Thoracic aorta endothelial cell (primary cell): ENCODE results near the gene MAP7D2. TPM values are rescaled to one million over a fixed set of nuclear protein-coding genes. Genes with fewer than 3 reads are reported as not detected.

Source experiments
- small RNA-seq: library from RNA; depleted of rRNA; stranded (forward); fragments of <200 nt; gene quantifications from one replicate; pipeline ENCODE3, GENCODE V24; 2012
- total RNA-seq: library from RNA; depleted of rRNA; stranded (reverse); fragments of >200 nt; gene quantifications from 2 replicates; pipeline ENCODE4 v1.2.3, GENCODE V29; 2012

MAP7D2 gene
- 0.13 and 0.14 TPM in 2 replicates for total RNA-seq

GRCh38 chrX:20116577-20117240 is at the start of gene MAP7D2:
Gene MAP7D2 (minus strand): TSS chrX:20116907. CDS start chrX:20116879, 28 bp downstream.

GRCh38 chrX:20141281-20142220 is 24.8 kb upstream of the MAP7D2 start, which contains the start of gene EIF1AX:
Gene EIF1AX (minus strand): TSS chrX:20141838. CDS start chrX:20141640, 198 bp downstream.

GRCh38 chrX:19990556-19991349 is 126.0 kb downstream of the MAP7D2 start, which contains the start of gene BCLAF3:
Gene BCLAF3 (minus strand): TSS chrX:19991061. CDS start chrX:19970264, 20,797 bp downstream.

Small RNA genes lying within 50 kb of the gene (small RNA-seq; reads per million reads assigned to genes)
- 1.7 reads per million, percentile 42 among the genes with 10 or more reads in this experiment for gene MIR23C
- gene RF00019 = not detected
- gene RF00493 = 12.2 reads per million, percentile 93 among the genes with 10 or more reads in this experiment
- not detected for gene RF00494

Other genes starting within 250 kb of the MAP7D2 start
- gene SH3KBP1, start 229.3 kb downstream of the MAP7D2 start, total RNA-seq = 11.8 and 12.8 TPM in 2 replicates
- 7.1 and 7.8 TPM in 2 replicates for gene BCLAF3, start 125.8 kb downstream of the MAP7D2 start, total RNA-seq
- 85.8 and 165 TPM in 2 replicates for gene EIF1AX, start 24.9 kb upstream of the MAP7D2 start, total RNA-seq
- 155 and 158 TPM in 2 replicates for gene RPS6KA3, start 150.0 kb upstream of the MAP7D2 start, total RNA-seq